CD1c-positive myeloid dendritic cell (primary cell): ENCODE measurements around the gene AKT1.

Experiments used
- DNase-seq: peaks from one replicate; pipeline ENCODE4 v3.0.0-alpha.2; 2016; ENCODE audit errors: extremely low spot score

AKT1 gene

GRCh38 chr14:104772707-104773504, 22.6 kb downstream of the AKT1 start:
- DNase-seq: no peak

- DNase-seq: no peak
Measured at GRCh38 chr14:104771918-104772706, 23.4 kb downstream of the AKT1 start.

- DNase-seq: no peak
Measured at GRCh38 chr14:104771374-104771773, 24.2 kb downstream of the AKT1 start.

GRCh38 chr14:104770851-104771272, 24.7 kb downstream of the AKT1 start:
- no peak for DNase-seq

GRCh38 chr14:104770072-104770579, 25.4 kb downstream of the AKT1 start:
- DNase-seq: peak; percentile 27

- DNase-seq: no peak
Measured at GRCh38 chr14:104769324-104770071, 26.1 kb downstream of the AKT1 start.

- DNase-seq: peak; percentile 92
Measured at GRCh38 chr14:104768437-104769323, 26.9 kb downstream of the AKT1 start.

- no peak for DNase-seq
Measured at GRCh38 chr14:104767634-104767918, 28.0 kb downstream of the AKT1 start.

GRCh38 chr14:104766863-104767633, 28.5 kb downstream of the AKT1 start:
- no peak for DNase-seq

- DNase-seq: no peak
Measured at GRCh38 chr14:104766256-104766862, 29.2 kb downstream of the AKT1 start.

GRCh38 chr14:104765517-104765916, 30.0 kb downstream of the AKT1 start:
- DNase-seq: no peak

GRCh38 chr14:104758981-104759969, 36.3 kb downstream of the AKT1 start:
- DNase-seq: no peak

GRCh38 chr14:104757681-104758392, 37.7 kb downstream of the AKT1 start:
- no peak for DNase-seq

- no peak for DNase-seq
Measured at GRCh38 chr14:104757238-104757585, 38.3 kb downstream of the AKT1 start.

- no peak for DNase-seq
Measured at GRCh38 chr14:104756477-104757237, 38.9 kb downstream of the AKT1 start.

GRCh38 chr14:104755621-104756020, 39.9 kb downstream of the AKT1 start:
- DNase-seq: no peak

- no peak for DNase-seq
Measured at GRCh38 chr14:104754213-104754851, 41.2 kb downstream of the AKT1 start.
